GM18867 (cell line): ENCODE measurements around the gene SPTLC1.

Experiments
- ATAC-seq: cut with Tn5 transposase; IDR thresholded peaks from one replicate; pipeline ENCODE4 v1.9.1; 2021; ENCODE audit warnings: mild to moderate bottlenecking, moderate library complexity; ENCODE audit not compliant: unreplicated experiment

Gene SPTLC1

DNA sequence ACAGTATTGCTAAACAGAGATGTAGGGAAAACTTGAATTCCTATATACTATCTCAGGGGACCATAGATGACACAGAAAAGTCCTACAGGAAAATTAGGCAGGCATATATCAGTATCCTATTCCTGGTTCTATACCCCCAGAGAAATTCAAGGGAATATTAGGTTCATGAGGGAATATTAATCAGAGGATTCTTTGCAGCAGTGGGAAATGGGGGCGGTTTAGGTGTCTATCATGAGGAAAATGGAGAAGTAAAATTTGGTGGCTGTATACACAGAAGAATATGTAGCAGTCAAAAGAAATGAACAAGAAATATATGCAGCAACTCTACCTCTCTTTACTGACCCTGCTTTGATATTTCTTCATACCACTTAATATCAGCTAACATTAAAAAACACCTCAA lies 20.0 kb downstream of the SPTLC1 start:
- no peak for ATAC-seq

DNA sequence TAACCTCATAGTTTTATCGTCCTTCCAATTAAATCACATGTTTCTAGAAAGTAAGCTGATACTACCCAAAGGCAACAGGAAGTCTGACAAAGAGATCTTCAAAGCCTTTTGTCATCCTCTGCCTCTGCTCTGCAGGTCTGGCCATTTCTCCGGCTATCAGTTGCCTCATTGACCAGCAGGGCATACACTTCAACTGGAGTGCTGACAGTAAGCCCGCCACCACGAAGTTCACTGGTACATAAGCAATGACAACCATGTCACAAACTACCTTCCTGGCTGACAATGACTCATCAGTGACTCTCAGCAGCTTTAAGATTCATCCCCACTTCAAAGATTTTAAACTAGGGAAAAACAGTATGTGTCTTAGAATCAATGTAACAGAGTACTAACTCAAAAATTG lies 20.6 kb downstream of the SPTLC1 start:
- ATAC-seq, result no peak

DNA sequence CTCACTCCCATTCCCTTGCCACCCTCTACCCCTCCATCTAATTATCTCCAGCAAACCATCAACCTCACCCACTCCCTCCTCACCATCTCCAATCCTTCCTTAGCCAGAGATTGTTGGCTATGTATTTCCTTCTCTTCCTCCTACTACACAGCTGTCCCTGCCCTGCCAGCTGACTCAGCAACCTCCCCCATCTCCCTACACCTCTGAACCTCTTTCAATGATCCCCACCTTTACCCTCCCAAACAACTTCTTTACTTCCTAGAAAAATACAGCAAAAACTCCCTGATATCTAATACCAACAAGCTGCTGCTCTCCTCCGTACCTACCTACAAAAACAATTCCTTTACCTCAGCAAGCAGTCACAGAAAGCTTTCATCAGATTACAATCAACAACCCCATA lies 37.3 kb downstream of the SPTLC1 start:
- ATAC-seq, result no peak

DNA sequence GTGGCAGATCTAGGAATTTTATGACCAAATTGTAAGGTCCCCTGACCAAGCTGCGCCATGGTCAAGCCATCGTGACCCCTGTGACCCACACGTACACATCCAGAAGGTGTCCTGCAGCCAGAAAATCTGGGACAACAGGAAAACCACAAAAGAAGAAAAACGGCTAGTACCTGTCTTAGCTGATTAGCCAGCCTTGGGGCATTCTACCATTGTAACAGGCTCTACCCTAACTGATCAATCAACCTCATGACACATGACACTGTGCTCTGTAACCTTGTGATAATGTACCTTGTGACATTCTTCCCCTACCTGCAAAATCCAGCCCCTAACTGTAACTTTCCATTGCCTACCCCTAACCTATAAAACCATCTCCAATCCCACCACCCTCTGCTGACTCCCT lies 43.6 kb downstream of the SPTLC1 start:
- ATAC-seq, result no peak

DNA sequence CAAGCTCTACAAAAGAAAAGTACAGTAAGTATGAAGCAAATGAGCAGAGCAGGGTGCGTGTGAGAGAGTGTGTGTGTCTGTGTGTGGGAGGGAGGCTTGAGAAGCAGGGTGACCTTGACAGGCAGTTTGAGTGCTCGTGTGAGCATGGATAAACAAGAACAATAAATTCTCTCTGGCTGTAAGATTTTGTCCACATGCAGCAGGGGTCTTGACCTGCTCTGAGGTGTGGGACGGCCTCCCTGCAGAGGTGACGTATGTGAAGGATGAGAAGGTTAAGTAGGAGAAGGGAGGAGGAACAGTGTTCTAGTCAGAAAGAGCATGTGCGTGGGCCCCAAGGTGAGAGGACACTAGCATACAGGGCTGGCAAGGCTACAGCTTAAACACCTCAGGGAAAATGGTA lies 49.0 kb downstream of the SPTLC1 start:
- ATAC-seq, result no peak

DNA sequence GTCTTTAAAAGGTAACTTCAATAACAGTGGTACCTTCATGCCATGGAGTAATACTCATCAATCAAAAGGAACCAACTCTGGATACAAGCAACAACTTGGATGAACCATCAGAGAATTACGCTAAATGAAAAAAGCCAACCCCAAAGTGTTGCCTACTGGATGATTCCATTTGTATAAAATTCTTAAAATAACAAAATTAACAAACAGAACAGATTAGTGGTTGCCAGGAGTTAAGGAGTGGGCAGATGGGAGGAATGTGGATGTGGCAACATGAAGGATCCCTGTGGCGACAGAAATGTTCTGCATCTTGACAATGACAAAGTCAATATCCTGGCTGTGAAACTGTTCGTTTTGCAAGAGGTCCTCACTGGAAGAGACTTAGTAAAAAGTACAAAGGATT lies 50.5 kb downstream of the SPTLC1 start:
- ATAC-seq, result no peak

DNA sequence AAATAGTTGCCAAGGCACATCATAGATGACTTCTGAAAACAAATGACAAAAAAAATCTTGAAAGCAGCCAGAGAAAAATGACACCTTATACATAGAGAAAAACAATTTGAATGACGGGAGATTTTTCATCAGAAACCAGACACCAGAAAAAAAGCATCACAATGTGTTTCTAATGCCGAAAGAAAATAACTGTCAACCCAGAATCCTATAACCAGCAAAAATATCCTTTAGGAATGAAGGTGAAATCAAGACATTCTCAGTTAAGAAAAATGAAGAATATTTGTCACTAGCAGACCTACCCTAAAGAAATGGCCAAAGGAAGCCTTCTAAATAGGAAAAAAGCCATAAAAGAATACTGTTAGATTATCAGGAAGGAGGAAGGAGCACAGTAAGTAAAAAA lies 54.0 kb downstream of the SPTLC1 start:
- ATAC-seq, result no peak

DNA sequence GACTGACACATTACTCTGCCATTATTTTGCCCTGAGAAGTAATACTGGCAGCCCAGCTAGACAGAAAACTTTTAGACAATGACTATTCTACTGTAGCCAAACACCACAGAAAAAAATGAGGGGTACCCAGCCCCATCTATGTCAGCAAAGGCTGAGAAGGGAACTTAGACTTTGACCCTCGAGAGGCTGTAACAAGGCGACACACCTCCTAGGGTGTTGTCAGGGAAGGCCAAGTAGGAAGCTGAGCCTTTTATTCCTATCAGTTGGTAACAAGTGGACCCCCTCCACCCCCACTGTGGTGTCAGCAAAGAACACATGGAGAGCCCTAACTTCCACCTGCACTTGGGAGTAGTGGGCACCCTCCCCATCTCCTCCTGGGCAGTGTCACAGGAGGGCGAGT lies 55.6 kb downstream of the SPTLC1 start:
- no peak for ATAC-seq

DNA sequence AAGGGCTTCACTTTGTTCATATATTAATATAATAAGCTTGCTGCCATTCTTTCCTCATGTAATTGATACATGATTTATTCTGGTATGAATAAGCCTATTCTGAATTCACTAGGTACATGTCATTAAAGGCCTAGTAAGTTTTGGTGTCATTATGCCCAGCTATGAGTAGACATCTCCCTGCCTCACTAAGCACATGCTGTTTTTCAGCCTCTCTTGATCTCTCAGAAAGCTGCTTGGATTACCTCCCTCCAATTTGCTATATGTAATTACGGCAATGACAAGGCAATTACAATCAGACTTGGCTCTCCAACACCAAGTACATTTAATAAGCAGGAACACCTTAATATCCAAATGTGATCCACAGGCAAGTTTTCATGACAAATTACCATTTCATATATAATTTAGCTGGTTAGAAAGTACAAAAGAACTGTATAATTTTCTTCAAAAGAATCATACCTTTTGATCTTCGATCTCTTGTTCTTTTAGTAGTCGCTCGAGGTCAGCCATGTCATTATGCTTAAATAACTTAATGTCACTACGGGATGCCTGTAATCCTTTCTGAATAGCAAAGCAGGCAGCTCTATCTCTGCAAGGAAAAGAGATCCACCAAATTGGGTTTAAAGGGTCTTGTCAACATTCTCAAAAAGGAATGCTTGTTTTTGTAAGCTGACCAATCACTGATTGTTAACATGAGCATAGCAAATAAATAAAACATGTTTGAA lies 56.3 kb downstream of the SPTLC1 start:
- no peak for ATAC-seq

DNA sequence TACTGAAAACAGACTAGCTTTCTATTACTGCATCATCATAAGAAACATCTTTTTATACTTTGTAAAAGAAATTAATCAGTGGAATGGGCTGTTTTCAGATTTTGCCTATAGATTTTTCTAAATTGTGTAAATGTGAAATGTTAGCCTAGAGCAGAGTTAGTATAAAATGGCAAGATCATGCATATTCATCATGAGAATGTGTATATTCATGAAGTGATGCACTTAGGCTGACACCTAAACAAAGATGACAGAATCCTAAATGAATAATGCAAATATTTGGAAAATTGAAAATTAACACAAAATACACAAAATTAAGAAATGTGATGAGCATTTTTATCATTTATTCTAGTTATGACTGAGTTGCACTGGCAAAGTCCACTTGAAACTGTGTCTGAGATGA lies 57.2 kb downstream of the SPTLC1 start:
- no peak for ATAC-seq

DNA sequence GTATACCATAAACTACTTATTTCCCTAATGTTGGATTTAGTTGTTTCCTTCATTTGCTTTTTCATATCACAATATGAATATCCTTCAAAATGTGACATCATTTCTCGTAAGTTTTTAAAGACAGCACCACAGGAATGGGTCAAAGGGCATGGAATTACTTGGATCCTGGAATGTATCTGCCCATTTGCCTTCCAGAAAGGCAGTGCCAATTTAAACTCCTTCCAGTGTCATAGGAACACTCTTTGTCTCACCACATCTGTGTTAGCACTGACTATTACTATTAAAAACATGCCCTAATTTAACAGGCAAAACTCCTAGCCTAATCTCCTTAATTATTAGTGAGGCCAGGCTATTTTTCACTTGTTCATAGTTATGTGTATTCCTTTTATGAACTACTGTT lies 58.0 kb downstream of the SPTLC1 start:
- ATAC-seq, result no peak

DNA sequence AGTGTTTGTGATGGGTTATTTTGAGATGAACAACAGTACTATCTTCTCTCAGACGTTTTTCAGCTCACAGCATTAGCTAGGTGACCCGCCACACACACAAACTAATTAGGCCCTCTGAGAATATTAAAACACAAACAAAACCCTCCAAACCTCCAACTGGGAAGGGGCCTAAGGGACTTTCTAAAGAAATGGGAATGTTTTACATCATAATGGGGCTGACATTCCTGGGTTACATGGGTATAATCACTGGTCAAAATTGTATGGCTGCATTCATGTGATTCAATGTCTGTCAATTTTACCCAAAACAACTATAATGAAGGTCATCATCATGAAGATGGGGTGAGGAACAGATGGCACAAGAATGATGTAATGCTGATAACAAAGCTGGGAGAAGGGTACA lies 59.6 kb downstream of the SPTLC1 start:
- no peak for ATAC-seq

DNA sequence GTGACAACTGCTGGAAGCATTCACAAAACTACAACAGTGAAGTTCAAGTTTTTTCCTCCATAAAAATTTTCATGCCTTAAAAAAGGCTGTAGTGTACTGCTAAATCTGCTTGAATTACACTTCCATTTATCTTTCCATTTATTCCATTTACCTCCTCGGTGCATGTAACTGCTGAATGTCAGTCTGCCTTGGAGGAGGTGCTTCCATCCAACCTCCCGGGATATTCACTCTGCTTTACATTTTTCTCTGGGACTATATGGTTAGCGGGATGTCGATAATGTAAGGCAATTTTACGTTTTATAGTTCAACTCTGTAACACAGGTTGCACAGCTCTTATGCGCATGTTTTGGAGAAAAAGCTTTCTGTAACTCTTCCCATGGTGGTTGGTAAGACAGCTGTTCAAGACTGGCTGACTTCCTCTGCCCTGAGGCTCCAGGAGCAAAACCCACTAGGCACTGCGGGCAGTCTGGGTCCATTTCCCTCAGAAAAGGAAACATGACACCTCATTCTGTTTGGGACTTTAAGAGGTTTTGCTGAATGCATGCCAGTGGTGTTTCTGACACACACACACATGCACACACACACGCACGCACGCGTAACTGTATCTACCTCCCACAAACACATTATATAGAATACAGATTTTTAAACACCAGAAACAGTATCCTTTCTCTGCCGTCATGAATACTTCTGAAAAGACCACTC lies 66.1 kb downstream of the SPTLC1 start:
- ATAC-seq, result no peak

DNA sequence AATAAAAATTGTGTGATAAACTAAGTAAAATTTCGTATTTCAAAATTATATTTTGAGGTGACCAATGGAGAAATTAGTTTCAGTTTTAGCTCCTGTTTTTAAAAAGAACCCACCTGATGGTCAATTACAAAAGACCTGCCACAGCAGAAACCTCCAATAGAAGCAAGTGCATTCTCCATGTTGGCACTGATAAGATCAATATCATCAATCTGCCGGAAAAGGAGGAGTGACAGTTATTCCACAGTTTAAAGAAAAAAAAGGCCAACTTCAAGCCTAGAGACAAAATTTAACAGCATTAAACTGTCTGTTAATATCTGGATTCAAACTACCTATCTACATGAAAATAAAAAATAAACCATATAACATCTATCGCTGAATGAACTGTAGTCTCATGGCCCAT lies 67.7 kb downstream of the SPTLC1 start:
- no peak for ATAC-seq

DNA sequence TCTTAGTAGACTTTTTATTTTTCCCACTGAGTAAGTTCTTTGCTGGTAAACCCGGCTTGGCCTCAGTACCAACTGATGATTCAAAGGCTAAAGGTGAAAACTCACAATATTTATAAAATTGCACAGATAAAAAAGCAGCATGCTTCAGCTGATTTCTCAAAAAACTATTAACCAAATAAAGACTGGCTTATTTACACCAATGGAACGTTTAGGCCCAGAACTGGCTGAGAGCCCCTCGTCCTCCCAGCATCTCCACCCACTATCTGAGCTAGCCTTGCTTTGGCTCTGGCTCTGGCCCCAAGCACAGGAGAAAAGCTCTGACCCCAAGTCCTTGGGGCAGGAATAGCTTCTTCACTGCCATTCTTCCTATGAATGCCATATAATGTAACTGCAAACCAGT lies 68.5 kb downstream of the SPTLC1 start:
- ATAC-seq, result no peak

DNA sequence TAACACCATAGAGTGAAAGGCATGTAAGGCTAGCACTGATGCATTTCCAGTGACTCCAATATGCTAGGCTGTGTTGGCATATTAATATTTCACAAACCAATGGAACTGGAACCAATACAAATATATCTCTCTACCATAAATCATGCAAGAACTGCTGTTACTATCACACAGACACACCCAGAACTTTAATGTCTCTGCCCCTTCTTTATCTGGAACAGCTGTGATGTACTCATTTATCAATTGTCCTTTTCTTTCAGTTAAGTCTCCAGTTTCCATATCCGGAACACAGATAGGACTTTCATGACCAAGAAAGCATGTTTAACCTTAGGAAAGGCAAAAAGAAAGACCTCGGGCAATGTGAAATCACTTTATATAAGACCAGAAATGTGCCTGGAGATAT lies 70.3 kb downstream of the SPTLC1 start:
- no peak for ATAC-seq

DNA sequence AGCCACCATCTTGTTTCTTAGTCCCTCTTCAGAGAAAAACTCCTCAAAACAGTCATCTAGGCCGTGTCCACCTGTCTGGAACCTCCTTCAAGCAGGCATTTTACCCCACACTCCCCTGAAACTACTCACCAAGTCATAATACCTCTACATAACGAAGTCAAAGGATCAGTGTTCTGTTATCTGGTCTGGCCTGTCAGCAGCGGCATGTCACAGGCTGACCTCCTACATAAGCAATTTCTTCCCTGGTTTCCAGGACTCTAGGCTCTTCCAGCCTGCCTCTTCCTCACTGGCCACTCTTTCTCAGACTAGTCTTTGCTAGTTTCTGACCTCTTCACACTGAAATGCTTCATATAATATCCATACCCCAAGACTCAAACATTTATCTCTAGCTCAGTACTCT lies 72.2 kb downstream of the SPTLC1 start:
- no peak for ATAC-seq

DNA sequence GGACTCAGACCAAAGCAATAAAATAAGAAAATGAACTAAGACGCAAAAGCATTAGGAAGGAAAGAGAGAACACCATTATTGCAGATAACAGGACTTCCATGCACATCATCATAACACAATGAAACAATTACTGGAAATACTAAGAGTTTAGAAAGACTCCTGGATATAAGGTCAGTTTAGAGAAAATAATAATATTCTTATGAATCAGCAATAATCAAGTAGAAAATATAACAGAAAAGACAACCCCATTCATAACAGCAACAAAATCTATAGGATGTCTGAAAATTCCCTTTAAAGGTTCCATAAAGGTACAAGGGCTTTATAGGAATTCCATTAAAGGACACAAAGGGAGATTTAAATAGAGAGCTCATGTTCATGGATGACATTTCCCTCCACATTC lies 73.0 kb downstream of the SPTLC1 start:
- ATAC-seq, result no peak

DNA sequence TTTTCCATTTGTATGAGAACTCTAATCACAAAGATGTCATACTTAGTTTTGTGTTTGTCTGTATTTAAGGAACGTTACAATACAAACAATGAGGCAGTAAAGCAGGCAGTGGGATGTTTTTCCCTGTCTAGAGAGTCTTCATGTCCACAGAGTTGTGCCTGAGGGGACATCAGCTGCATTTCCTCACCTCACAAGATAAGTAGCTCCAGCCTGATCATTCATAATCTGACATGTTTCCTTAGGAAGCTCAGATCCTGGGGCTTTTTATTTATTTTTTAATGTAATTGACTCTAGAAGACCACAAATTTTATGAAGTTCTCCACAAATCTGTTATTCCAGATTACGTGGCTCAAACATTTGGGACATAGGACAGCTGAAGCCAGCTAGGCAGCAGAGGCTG lies 78.5 kb downstream of the SPTLC1 start:
- ATAC-seq, result no peak

DNA sequence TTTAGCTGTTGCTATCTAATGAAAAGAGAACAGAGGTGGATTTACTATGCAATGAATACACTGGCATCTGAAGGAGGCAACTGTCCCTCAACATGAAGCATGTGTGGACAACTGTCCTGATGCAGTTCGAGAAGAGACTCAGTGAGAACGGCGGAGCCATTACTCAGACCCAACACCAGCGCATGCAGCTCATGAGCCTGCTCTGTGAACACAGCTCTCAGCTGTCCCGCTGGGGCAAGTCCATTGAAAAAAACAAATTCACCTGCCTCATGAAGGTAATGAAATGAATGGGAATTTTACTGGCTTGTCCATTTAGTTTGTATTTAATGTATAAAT lies 78.8 kb downstream of the SPTLC1 start:
- no peak for ATAC-seq

DNA sequence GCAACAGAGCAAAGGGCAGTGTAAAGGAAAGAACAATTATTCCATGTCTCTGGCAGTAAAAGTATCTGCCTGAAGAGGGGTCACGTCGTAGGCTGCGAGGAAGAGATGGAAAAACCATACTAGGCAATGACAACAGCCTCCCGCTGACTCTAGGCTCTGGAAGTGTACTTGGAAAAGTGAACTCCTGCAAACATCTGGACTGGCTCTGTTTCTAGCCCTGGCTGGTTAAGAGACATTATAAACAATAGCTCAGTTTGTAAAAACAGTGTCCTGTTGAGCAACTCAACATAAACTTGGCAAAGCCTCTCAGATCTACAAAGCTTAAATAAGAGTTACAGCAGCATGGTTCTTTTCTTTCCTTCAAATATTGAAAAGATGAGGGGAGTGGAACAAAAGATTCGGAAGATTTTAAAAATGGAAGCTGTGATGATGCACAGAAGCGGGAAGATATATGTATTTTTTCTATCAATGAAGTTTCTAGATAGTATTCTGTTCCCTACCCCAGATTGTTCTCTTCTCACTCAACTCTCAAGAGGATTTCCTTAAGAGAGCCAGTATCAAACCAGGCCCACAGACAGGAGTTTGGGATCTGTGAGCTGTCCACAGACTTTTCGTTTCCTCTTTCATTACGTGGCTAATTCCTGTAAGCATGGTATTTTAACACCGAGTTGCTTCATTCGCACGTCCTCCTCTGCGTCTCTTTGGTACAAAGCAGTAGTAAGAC lies 79.4 kb downstream of the SPTLC1 start:
- ATAC-seq, result no peak

DNA sequence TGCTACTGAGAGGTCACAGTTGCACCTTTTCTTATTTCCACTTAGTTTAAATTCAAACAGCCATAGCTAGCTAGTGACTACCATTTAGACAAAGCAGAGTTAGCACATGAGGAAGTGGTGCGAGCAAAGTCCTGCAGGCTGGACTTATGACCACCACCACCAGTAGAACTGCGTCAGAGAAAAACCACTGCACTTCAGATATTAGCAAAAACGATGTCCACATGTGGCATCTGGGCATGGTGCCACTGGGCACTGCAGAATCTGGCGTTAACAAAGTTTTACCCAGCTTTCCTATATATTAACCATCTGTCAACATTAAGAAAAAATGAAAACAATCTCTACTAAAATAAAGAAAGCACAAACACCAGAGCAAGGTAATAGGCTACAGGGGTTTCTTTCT lies 80.1 kb downstream of the SPTLC1 start:
- ATAC-seq, result no peak
